PFSK-1 (cell line): ENCODE measurements around the gene PPP1R15B.

ENCODE experiments used
- FOXP2 ChIP-seq: optimal IDR thresholded peaks from 2 replicates; pipeline ENCODE3; 2011; ENCODE audit warnings: borderline replicate concordance, control low read depth, inconsistent platforms; ENCODE audit not compliant: insufficient read depth; ENCODE audit errors: extremely low read length, extremely low read depth
- POLR2AphosphoS5 ChIP-seq: IDR thresholded peaks from 2 replicates; pipeline ENCODE4 v1.6.1; 2012; ENCODE audit warnings: low read depth, mild to moderate bottlenecking, control low read depth, low read length, moderate library complexity
- TAF1 ChIP-seq: IDR thresholded peaks from 2 replicates; pipeline ENCODE4 v1.6.1; 2012; ENCODE audit warnings: low read length, control low read depth, borderline replicate concordance; ENCODE audit not compliant: insufficient read depth

- TF ChIP-seq POLR2AphosphoS5 (no peak), TAF1 (no peak), FOXP2 (no peak)
These were observed 31.0 kb upstream of the PPP1R15B start for GRCh38 chr1:204442376-204443259.
